Measurements from ENCODE around the gene MFSD12. TPM values are rescaled to one million over a fixed set of nuclear protein-coding genes. Genes with fewer than 3 reads are reported as not detected.

The MFSD12 gene
- total RNA-seq, 2 experiments from 2014 or later = 61.0 to 63.5 TPM

DNA sequence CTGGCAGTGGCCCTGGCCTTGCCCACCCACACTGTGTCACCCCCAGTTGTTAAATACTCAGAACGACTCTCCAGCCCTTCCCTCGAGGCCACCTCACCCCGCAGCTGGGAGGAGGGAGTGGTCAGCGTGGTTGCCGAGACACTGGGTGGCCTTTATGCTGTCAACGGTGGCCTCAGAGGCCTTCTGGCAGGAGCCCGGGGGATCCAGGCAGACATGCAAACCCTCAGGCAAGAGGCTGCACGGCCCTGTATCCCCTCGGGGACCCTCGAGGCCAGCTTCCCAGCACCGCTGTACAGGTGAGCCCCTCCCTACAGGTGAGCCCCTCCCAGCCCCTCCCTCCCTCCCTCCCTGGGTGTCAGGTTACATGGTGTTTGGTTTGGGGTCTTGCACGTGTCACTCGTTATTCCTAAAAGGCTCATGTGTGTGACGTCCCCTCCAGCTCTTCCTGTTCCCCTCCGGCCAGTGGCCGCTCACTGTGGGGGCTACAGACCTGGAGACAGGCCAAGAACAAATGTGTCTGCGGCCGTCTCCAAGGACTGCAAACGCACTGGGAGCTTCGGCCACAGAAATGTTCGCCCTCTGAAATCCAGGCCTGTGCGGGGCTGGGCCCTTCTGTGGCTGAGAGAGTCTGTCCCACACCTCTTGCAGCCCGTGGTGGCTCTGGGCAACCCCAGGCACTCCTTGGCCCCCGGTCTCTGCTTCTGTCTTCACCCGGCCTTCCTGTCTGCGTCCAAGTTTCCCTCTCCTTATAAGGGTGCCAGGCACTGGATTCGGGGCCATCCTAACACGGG is 18.2 kb downstream of the MFSD12 start, which contains the start of gene TEKTIP1:
TSS of gene TEKTIP1 (plus strand) at position 210 of the 791 bp plus-strand sequence. CDS start at position 214, 4 bp downstream.
- peaks cover 36% of the 10 kb centered on the region for H3K36me3 Mint-ChIP-seq (ENCODE audit: low read depth)
- H3K4me3 Mint-ChIP-seq = no peak within 1 kb of the TSS
- ChIA-PET CTCF (interaction anchor here (1.2 kb wide), 1 partner anchor 8 kb away, joined by 3 read pairs; no protein-coding TSS in a partner anchor), POLR2A (no interaction called here)
- ATAC-seq = no peak
- peak within 1 kb of the TSS; percentile 34 for H3K27ac Mint-ChIP-seq
- no peaks in the 10 kb centered on the region for H3K27me3 Mint-ChIP-seq (ENCODE audit: low read depth)
- H3K9me3 Mint-ChIP-seq (ENCODE audit: insufficient read depth) = no peaks in the 10 kb centered on the region
- no peaks in the 10 kb centered on the region for H3K4me1 Mint-ChIP-seq (ENCODE audit: low read depth)
- no peak for DNase-seq

DNA sequence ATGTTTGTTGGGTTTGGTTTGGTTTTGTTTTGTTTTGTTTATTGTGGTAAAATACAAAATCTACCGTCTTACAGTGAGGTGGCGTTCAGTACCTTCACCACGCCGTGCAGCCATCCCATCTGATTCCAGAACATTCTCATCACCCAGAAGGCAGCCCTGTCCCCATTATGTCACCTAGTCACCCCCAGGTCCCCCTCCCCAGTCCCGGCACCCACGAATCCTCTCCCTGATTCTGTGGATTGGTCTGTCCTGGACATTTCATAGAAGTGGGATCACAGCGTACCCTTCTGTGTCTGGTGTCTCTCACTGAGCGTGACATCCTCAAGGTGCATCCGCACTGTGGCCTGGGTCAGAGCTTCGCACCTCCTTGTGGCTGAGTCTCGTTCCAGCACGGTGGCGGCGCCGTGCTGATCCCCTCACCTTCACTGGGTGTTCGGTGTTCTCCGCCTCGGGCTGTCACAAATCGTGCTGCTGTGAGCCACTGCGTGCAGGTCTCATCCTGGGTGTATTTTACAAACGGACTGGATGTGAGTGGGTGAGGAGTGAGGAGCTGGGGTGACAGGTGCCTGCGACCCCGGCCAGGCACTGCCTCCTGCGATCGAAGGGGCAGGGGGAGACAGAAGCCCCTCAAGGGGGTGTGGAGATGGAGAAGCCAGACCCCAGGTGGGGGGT is 19.0 kb downstream of the MFSD12 start:
- ATAC-seq (no peak), DNase-seq (no peak)
- H3K36me3 Mint-ChIP-seq (ENCODE audit: low read depth) = peaks cover 40% of the 10 kb centered on the region
- H3K4me1 Mint-ChIP-seq (ENCODE audit: low read depth) = no peaks in the 10 kb centered on the region
- ChIA-PET CTCF (interaction anchor here (1.2 kb wide), 1 partner anchor 9 kb away, joined by 3 read pairs; no protein-coding TSS in a partner anchor), POLR2A (no interaction called here)
- no peak overlapping the region for H3K4me3 Mint-ChIP-seq
- H3K27me3 Mint-ChIP-seq (ENCODE audit: low read depth) = no peaks in the 10 kb centered on the region
- H3K27ac Mint-ChIP-seq = peak overlapping the region; percentile 34
- no peaks in the 10 kb centered on the region for H3K9me3 Mint-ChIP-seq (ENCODE audit: insufficient read depth)

DNA sequence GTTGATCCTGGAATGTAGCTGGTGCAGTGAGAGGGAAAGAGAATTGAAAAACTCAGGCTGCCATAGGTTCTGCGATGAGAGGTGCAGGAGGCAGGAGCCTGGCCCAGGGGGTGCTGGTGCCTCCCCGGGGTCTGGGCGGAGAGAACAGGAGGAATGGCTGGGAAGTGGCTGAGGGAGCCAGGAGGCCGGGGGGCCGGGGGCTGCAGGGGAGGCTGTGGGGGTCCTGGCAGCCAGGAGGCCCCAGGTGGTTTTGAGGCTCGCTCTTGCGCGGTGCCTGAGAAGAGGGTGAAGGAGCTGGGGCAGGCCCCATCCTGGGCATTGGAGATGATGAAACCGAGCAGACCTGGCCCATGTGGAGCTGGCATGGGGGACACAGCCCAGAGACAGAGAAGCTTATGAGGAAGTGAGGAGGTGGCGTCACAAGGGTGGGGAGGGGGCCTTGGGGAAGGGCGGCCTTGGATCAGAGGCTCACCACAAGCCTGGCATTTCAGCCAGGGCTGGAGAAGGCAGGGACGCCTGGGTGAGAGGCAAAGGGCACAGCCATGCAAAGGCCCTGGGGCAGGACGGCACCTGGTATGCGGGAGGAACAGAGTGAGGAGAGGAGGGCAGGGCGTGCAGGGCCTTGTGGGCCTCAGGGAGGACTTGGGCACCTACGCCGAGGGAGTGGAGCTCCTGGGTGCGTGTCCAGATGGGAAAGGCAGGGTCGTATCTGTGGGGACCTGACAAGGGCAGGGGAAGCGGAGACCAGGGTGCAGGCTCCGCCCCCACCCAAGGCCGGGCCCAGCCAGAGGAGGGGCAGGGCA is 19.7 kb downstream of the MFSD12 start:
- Mint-ChIP-seq H3K4me3 (no peak overlapping the region), H3K9me3 (ENCODE audit: insufficient read depth) (no peaks in the 10 kb centered on the region), H3K4me1 (ENCODE audit: low read depth) (no peaks in the 10 kb centered on the region), H3K27me3 (ENCODE audit: low read depth) (no peaks in the 10 kb centered on the region), H3K27ac (no peak overlapping the region), H3K36me3 (ENCODE audit: low read depth) (peaks cover 41% of the 10 kb centered on the region)
- ATAC-seq = no peak
- CTCF ChIA-PET = no interaction called here
- POLR2A ChIA-PET = interaction anchor here (0.5 kb wide), 1 partner anchor 22 kb away, joined by 3 read pairs; no protein-coding TSS in a partner anchor
- DNase-seq = no peak

DNA sequence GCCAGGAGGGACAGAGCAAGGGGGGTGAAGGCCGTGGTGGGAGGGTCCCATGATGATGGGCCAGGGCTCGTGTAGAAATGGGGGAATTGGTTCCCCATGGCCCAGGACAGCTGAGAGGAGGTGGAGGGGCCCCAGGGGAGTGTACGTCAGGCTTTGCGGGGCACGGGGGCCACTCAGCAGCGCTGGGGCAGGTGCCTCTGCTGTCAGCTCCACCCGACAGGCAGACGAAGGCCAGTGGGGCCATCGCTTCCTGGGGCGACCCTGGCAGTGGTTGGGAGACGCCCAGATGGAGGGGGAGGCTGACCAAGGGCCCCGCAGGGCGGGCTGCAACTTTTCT is 20.3 kb downstream of the MFSD12 start:
- Mint-ChIP-seq H3K27ac (no peak overlapping the region), H3K9me3 (ENCODE audit: insufficient read depth) (no peaks in the 10 kb centered on the region), H3K27me3 (ENCODE audit: low read depth) (no peaks in the 10 kb centered on the region), H3K4me3 (no peak overlapping the region), H3K36me3 (ENCODE audit: low read depth) (peaks cover 43% of the 10 kb centered on the region), H3K4me1 (ENCODE audit: low read depth) (no peaks in the 10 kb centered on the region)
- ATAC-seq (no peak), DNase-seq (no peak)
- POLR2A ChIA-PET = no interaction called here
- CTCF ChIA-PET = no interaction called here

DNA sequence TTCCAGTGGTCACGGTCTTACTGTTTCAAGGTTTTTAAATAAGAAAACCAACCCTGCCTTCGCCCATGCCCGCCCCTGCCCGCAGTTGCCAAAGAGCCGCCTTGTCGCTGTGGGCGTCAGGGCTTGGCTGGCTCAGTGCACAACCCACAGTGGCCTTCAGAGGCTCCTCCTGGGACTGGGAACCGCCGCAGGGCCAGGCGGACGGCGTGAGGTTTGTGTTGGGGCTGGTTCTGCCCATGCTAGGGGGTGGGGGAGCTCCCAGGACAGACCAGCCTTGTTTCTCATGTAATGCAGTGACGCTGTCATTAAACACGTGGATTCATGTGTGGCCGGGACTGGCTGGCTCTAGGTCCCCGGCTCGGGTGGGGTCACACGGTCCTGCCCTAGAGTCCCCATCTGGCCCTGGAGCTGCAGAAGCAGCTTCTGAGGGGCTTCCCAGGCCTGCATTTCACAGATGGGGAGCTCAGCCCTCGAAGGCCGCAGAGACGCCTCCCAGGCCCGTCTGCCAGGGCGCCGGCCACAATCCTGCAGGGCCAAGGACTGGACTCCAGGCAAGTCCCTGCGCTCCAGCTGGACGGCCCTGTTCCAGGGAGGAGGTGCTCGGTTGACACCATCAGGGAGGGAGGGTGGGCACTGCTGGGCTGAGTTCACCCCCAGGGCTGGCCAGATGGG is 20.8 kb downstream of the MFSD12 start:
- no peaks in the 10 kb centered on the region for H3K9me3 Mint-ChIP-seq (ENCODE audit: insufficient read depth)
- ATAC-seq = no peak
- H3K4me1 Mint-ChIP-seq (ENCODE audit: low read depth) = no peaks in the 10 kb centered on the region
- peaks cover 43% of the 10 kb centered on the region for H3K36me3 Mint-ChIP-seq (ENCODE audit: low read depth)
- CTCF ChIA-PET = no interaction called here
- no peaks in the 10 kb centered on the region for H3K27me3 Mint-ChIP-seq (ENCODE audit: low read depth)
- POLR2A ChIA-PET = no interaction called here
- no peak overlapping the region for H3K27ac Mint-ChIP-seq
- no peak for DNase-seq
- no peak overlapping the region for H3K4me3 Mint-ChIP-seq

DNA sequence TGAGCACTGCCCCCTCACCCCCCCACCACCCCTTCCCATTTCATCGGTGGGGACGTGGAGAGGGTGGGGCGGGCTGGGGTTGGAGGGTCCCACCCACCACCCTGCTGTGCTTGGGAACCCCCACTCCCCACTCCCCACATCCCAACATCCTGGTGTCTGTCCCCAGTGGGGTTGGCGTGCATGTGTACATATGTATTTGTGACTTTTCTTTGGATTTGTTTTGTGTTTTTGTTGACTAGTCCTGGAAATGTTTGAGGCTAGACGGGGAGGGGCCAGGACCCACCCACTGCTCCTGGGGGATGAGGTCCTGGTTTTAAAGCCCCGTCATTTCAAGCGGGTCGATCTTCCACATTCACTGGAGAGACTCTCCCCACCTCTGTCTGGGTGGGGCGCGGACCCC is 21.4 kb downstream of the MFSD12 start:
- Mint-ChIP-seq H3K36me3 (ENCODE audit: low read depth) (peaks cover 47% of the 10 kb centered on the region), H3K9me3 (ENCODE audit: insufficient read depth) (no peaks in the 10 kb centered on the region), H3K27ac (no peak overlapping the region), H3K4me3 (no peak overlapping the region), H3K4me1 (ENCODE audit: low read depth) (no peaks in the 10 kb centered on the region), H3K27me3 (ENCODE audit: low read depth) (no peaks in the 10 kb centered on the region)
- ATAC-seq (no peak), DNase-seq (no peak)
- ChIA-PET POLR2A (no interaction called here), CTCF (no interaction called here)

DNA sequence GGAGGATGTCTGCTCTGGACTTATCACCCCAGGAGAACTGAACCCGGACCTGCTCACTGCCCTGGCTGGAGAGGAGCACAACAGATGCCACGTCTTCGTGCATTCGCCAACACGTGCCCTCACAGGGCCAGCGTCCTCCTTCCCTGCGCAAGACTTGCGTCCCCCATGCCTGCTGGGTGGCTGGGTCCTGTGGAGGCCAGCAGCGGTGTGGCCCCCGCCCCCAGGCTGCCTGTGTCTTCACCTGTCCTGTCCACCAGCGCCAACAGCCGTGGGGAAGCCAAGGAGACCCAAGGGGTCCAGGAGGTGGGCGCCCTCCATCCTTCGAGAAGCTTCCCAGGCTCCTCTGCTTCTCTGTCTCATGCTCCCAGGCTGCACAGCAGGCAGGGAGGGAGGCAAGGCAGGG is 21.8 kb downstream of the MFSD12 start:
- no peaks in the 10 kb centered on the region for H3K27me3 Mint-ChIP-seq (ENCODE audit: low read depth)
- no peak overlapping the region for H3K27ac Mint-ChIP-seq
- DNase-seq = no peak
- H3K4me1 Mint-ChIP-seq (ENCODE audit: low read depth) = no peaks in the 10 kb centered on the region
- ChIA-PET POLR2A (no interaction called here), CTCF (no interaction called here)
- H3K4me3 Mint-ChIP-seq = no peak overlapping the region
- ATAC-seq = no peak
- H3K9me3 Mint-ChIP-seq (ENCODE audit: insufficient read depth) = no peaks in the 10 kb centered on the region
- H3K36me3 Mint-ChIP-seq (ENCODE audit: low read depth) = peaks cover 47% of the 10 kb centered on the region

DNA sequence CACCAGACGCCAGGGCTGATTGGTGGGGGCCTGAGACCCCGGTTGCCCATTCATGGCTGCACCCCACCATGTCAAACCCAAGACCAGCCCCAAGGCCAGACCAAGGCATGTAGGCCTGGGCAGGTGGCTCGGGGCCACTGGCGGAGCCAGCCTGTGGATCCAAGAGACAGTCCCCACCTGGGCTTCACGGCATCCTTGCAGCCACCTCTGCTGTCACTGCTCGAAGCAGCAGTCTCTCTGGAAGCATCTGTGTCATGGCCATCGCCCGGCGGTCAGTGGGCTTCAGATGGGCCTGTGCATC is 22.2 kb downstream of the MFSD12 start:
- H3K4me1 Mint-ChIP-seq (ENCODE audit: low read depth) = no peaks in the 10 kb centered on the region
- POLR2A ChIA-PET = interaction anchor here (1.1 kb wide), 1 partner anchor 10 kb away, joined by 6 read pairs; no protein-coding TSS in a partner anchor
- H3K27ac Mint-ChIP-seq = no peak overlapping the region
- CTCF ChIA-PET = no interaction called here
- H3K36me3 Mint-ChIP-seq (ENCODE audit: low read depth) = peaks cover 47% of the 10 kb centered on the region
- H3K9me3 Mint-ChIP-seq (ENCODE audit: insufficient read depth) = no peaks in the 10 kb centered on the region
- no peak overlapping the region for H3K4me3 Mint-ChIP-seq
- DNase-seq (no peak), ATAC-seq (no peak)
- H3K27me3 Mint-ChIP-seq (ENCODE audit: low read depth) = no peaks in the 10 kb centered on the region

DNA sequence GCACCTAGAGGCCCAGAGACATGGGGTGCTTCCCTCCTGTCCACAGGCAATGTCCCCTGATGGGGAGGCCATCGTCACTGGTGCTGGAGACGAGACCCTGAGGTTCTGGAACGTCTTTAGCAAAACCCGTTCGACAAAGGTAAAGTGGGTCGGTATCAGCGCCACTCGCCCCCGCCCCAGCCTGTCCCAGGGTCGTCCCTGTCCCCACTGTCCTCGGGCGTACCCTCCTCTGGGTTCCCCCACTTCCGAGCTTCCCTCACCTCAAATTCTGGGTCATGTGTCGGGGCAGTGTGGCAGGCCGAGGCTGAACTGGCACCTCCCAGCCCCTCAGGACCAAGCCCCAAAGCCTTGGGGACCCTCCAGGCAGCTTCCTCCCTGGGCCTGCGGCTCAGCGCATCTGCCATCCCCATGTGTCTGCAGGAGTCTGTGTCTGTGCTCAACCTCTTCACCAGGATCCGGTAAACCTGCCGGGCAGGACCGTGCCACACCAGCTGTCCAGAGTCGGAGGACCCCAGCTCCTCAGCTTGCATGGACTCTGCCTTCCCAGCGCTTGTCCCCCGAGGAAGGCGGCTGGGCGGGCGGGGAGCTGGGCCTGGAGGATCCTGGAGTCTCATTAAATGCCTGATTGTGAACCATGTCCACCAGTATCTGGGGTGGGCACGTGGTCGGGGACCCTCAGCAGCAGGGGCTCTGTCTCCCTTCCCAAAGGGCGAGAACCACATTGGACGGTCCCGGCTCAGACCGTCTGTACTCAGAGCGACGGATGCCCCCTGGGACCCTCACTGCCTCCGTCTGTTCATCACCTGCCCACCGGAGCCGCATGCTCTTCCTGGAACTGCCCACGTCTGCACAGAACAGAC is 22.8 kb downstream of the MFSD12 start:
- ChIA-PET CTCF (no interaction called here), POLR2A (interaction anchor here (1.1 kb wide), 1 partner anchor 10 kb away, joined by 6 read pairs; no protein-coding TSS in a partner anchor)
- DNase-seq (no peak), ATAC-seq (no peak)
- peaks cover 43% of the 10 kb centered on the region for H3K36me3 Mint-ChIP-seq (ENCODE audit: low read depth)
- H3K4me3 Mint-ChIP-seq = no peak overlapping the region
- H3K4me1 Mint-ChIP-seq (ENCODE audit: low read depth) = no peaks in the 10 kb centered on the region
- no peaks in the 10 kb centered on the region for H3K27me3 Mint-ChIP-seq (ENCODE audit: low read depth)
- H3K27ac Mint-ChIP-seq = no peak overlapping the region
- H3K9me3 Mint-ChIP-seq (ENCODE audit: insufficient read depth) = no peaks in the 10 kb centered on the region

DNA sequence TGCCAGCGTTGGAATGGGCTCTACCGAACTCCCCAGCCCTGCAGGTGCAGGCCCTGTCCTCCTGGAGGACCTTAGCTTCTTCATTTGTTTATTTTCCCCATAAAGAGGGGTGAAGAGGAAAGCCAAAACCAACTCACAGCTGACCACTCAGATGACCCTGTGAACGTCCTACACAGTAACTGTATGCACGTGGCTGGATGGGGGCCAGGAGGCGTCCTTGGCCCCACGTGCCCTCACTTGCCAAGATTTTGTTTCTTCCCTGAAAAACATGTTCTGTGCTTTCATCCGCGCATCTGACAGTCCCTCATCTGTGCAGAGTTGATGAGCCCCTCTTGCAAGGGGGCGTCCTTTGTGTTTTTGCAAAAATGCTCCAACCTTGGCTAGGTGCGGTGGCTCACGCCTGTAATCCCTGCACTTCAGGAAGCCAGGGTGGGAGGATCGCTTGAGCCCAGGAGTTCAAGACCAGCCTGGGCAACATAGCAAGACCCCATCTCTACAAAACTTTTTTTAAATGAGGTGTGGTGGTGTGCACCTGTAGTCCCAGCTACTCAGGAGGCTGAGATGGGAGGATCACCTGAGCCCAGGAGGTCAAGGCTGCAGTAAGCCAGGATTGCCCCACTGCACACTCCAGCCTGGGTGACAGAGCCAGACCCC is 23.7 kb downstream of the MFSD12 start:
- Mint-ChIP-seq H3K27ac (no peak overlapping the region), H3K27me3 (ENCODE audit: low read depth) (no peaks in the 10 kb centered on the region), H3K4me1 (ENCODE audit: low read depth) (no peaks in the 10 kb centered on the region), H3K4me3 (no peak overlapping the region), H3K36me3 (ENCODE audit: low read depth) (peaks cover 39% of the 10 kb centered on the region), H3K9me3 (ENCODE audit: insufficient read depth) (no peaks in the 10 kb centered on the region)
- no peak for ATAC-seq
- DNase-seq = no peak
- CTCF ChIA-PET = no interaction called here
- POLR2A ChIA-PET = no interaction called here

DNA sequence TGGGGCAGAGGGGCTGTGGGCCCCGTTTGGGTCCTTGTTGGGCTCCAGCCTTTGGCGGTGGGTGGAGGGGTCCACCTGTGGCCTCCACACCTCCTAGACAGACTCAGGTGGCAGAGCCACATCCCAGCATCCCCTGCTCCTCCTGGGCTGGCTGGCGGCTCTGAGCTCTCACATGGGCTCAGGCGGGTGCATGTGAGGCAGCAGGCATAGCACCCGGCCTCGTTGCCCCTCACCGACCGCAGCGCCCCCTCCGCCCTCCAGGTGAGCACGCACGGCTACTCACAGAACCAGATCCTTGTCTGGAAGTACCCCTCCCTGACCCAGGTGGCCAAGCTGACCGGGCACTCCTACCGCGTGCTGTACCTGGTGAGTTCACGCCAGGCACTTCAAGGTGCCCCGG is 24.4 kb downstream of the MFSD12 start:
- DNase-seq (no peak), ATAC-seq (no peak)
- Mint-ChIP-seq H3K36me3 (ENCODE audit: low read depth) (peaks cover 33% of the 10 kb centered on the region), H3K4me3 (no peak overlapping the region), H3K27me3 (ENCODE audit: low read depth) (no peaks in the 10 kb centered on the region), H3K27ac (no peak overlapping the region), H3K9me3 (ENCODE audit: insufficient read depth) (no peaks in the 10 kb centered on the region), H3K4me1 (ENCODE audit: low read depth) (no peaks in the 10 kb centered on the region)
- ChIA-PET POLR2A (no interaction called here), CTCF (no interaction called here)
